GM21786 (cell line): ENCODE data around the gene DOCK11.
"Not testable (repeated sequence)": the region's sequence is repeated elsewhere in the genome, so short reads cannot be mapped to it uniquely, and the experiment has no call there.

ENCODE experiments used
- ATAC-seq: cut with Tn5 transposase; IDR thresholded peaks from one replicate; pipeline ENCODE4 v1.9.1; 2021; ENCODE audit not compliant: unreplicated experiment

Gene DOCK11

DNA sequence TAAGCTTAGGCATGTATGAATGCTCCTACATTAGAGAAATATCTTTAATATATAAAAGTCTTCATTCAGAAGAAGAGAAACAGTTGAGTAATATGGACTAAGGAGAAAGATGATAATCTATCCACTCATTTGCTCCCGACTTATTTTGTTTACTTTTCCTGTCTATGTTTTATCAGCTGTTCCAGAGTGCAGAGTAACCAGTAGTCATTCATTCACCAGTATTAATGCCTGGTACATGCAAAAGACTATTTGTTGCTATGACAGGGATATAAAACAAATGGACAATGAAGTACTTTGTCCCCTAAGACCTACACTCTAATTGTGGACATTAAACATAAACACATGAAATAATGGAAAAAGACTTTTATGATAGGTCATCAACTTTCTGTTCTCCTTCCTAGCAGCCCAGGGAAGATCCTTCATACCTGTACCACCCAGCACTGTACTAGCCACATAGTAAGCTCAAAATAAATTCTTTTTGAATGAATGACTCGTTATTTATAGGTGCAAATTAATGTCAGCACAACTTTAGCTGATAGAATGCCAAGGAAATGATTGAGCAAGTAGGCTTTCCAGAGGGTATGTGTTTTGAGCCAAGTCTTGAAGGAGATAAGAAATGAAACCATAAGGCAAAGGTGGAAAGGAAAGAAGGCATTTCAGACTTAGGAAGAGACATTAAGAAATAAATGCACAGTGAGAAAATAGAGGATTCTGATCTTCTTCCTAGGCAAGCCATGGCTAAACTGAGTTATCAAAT is 186.8 kb downstream of the DOCK11 start:
- no peak for ATAC-seq

DNA sequence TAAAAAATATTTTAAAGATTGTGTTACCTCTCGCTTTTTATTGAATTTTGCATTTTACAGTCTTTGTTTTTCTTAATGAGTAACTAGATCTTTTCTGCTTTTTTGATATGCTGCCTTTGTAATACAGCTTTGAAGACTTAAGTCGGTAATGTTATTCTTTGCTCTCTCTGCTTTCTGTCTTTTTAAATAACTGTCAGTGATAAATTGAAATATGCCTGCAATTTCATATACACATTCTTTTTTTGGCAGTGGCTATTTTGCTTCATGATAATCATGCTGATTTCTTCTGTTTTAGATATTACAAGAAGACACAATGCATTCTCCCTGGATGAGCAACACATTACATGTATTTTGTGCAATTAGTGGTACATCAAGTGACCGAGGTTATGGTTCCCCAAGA is 189.8 kb downstream of the DOCK11 start:
- no peak for ATAC-seq

DNA sequence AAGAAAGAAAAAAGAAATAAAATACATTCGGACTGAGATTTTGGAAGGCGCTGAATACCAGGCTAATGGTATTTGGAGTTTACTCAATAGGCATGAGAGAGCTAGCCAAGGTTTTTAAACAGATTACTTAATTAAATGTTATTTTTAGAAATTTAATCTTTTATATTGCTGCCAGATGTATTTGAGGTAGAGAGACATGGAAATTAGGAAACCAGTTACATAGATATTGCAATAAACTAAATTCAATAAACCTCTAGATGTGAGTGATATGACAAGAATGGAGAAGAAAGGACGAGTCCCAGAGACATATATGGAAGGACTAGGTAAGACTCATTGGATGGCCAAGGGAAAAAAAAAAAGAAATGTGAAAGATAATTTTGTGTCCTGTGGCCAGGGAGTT is 193.3 kb downstream of the DOCK11 start:
- ATAC-seq, result no peak

DNA sequence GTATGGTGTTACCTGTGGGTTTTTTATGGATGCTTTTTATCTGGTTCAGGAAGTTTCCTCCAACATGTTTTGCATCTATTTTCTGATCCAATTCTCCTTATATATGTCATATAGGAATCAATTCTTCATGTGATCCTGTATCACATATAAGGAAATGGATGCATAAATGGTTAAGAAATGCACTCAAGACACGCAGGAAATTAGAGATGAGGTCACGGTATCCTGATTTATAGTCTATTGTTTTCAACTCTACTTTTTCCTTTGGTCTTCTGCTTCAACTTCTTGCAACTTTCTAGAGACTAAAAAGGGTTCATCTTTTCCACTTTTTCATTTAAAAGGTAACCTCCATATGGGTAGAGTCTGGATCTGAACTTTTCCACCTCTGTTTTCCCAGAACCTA is 198.2 kb downstream of the DOCK11 start:
- ATAC-seq, result no peak

- ATAC-seq, result no peak
Measured at GRCh38 chrX:118694638-118695037, 199.0 kb downstream of the DOCK11 start.

DNA sequence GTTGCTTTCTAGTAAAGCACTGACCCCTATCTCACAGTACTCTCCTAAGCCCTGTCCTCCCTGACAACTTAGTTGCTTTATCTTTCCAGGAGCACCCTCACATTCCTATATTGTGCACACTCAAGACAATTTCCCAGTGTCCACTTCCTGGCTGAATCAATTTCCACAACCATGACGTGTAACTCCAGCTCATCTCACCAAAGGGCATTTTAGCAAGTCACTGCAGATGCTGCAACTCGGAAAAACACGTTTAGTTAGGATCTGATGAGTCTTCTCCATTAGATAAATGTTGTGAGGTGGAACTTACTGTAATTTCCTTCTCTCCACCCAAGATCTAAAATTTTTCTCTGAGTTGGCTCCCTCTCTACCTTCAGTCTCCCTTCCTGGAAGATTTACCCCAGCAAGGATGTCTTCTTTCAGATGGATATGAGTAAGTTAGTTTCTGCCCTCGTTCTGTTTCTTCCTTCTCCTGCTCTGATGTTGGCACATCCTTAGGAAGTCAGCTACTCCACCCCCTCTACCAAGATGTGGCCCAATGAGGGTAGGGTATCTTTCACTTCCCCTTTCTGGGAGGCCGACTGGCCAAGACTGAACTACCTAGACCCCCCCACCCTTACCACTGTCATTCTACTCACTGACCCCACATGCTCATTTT is 203.0 kb downstream of the DOCK11 start:
- ATAC-seq, result no peak

DNA sequence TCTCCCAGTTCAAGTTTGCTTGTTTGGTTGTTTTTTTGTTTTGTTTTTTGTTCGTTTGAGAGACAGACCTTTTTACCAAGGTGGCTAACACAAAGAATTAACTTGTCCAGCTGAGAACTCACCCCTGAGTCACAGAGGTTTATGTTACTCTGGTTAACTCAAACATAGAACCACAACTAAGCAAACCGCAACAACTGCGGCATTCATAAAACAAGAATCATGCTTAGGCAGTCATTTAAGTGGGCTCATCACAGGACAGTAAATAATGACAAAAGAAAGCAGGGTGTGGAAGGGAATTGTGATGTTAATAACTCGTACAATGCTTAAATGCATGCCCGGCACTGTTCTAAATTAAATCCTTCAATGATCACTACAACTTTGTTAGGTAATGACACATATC is 207.1 kb downstream of the DOCK11 start:
- no peak for ATAC-seq

GRCh38 chrX:118706681-118707080 is 211.1 kb downstream of the DOCK11 start:
- no peak for ATAC-seq

DNA sequence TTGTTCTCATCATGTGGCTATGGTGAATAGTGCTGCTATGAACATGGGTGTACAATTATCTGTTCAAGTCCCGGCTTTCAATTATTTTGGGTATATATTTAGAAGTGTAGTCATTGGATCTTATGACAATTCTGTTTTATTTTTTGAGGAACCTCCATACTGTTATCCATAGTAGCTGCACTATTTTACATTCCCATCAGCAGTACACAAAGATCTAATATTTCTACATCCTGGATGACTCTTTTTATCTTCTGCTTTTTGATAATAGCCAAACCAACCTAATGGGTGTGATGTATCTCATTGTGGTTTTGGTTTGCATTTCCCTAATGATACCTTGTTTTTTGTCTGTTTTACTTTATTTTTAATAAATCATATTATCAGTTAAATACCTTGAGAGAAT is 218.9 kb downstream of the DOCK11 start:
- no peak for ATAC-seq

DNA sequence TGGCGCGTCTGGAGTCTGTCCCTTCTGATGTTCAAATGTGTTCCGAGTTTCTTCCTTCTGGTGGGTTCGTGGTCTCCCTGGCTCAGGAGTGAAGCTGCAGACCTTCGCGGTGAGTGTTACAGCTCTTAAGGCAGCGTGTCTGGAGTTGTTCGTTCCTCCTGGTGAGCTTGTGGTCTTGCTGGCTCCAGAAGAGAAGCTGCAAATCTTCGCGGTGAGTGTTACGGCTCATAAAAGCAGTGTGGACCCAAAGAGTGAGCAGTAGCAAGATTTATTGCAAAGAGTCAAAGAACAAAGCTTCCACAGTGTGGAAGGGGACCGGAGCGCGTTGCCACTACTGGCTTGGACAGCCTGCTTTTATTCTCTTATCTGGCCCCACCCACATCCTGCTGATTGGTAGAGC is 220.3 kb downstream of the DOCK11 start:
- not testable (repeated sequence) for ATAC-seq

- not testable (repeated sequence) for ATAC-seq
Measured at GRCh38 chrX:118716833-118717232, 221.2 kb downstream of the DOCK11 start.

DNA sequence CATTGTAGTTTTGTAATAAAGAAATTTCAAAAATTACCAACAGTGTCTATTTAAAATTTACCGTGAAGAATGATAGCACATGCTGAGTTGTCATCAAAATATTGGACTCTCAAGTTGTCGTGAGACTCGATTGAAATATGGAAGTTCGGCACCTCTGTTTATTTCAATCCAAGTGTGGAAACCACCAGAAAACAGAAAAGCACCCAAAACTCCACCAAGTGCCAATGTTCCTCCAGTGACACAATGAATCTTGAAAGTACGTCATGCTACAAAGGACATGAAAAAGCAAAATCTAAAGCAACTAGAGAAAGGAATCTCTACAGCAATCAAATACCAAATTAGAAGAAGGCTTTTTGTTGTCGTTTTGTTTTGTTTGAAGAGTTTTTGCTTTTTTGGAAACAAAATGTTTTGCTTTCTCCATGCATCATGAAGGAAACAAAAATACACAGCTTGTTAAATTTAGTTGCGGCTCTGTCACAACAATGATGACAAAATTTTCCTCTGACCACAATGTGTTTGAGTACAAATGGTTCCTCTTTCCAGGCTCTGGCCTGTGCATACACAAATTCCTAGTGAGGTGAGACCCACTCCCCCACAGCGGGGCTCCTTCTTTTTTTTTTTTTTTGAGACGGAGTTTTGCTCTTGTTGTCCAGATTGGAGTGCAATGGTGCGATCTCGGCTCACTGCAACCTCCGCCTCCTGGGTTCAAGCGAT is 222.2 kb downstream of the DOCK11 start:
- no peak for ATAC-seq

DNA sequence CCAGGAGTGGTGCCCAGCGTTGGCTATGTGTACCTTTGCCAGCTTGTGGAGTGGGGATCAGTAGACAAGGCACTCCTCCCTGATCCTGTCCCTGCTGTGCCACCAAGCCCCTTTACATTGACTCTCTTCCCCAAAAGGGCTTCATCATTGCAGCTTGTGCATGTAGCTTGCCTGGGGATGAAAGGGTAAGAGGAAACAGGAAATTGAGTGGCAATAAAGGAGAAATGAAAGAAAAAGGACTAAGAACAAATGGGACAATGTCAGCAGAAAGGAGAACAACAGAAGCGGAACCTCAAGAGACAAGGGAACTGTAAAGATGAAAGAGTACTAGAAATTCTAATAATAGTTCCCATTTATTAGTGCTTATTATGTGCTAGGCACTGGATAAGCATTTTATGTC is 223.1 kb downstream of the DOCK11 start:
- no peak for ATAC-seq

GRCh38 chrX:118720058-118720707 is 224.6 kb downstream of the DOCK11 start:
- no peak for ATAC-seq

GRCh38 chrX:118723376-118723775 is 227.8 kb downstream of the DOCK11 start:
- ATAC-seq, result no peak

DNA sequence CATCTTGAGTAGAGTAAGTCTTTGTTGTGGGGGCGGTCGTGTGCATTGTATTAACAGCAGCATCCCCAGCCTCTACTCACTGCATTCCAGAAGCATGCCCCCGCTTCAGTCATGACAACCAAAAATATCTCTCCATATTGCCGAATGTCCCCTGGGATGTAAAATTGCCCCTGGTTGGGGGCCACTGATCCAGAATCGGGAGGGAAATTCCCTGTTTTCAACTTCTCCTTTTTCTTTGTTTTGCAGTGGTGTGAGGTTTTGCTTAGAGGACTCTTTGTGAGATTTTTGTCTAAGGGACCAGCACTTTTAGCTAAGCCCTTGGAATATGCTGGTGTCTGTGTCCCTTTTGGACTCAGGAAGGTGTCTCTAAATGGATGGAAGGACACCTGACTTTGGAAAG is 228.8 kb downstream of the DOCK11 start:
- ATAC-seq, result no peak

- no peak for ATAC-seq
Measured at GRCh38 chrX:118724775-118725174, 229.2 kb downstream of the DOCK11 start.

DNA sequence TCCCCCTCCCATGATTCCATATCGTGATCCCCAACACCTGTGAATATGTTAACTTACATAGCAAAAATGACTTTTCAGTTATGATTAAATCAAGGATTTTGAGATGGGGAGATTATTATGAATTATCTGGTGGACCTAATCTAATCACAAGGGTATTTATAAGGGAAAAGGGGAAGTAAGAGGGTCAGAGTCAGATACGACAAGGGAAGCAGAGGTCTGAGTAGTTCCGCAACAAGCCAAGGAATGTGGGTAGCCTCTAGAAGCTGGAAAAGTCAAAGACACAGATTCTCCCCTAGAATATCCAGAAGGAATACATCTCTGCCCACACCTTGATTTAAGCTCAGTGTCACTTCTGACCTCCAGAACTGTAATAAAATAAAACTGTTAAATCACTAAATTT is 230.8 kb downstream of the DOCK11 start:
- ATAC-seq, result no peak

DNA sequence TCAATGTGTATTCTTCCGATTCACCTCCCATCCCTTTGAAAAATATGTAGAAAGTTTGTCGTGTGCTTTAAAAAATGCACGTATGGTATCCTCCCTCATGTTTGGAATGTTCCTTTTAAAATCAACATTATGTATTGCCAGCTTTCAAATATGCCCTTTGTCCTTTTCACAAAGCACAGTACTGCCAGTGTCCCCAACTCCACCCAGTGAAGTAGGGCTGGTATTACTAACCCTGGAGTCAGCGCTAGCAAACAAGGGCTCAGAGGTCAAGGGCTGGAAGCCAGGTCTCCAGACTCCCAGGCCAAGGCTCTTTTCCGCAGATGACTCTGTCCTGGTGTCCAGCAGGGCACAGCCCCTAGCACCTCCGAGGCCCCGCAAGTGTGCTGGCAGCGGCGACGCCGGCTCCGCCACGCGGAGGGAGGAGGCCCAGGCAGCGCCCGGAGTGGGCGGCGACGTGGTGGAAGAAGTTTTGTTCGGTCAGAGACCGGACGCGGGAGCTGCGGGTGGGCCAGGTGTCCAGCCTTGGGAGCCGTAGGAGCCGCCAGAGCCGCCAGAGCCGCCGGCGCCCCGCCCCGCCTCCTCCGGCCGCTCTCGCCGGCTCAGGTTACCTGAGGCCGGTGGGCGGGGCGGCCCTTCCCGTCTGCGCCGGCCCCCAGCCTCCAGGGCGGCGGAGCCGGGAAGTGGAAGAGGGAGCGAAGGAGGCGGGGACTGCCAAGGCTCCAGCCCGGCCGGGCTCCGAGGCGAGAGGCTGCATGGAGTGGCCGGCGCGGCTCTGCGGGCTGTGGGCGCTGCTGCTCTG is 231.5 kb downstream of the DOCK11 start, which contains the start of gene IL13RA1:
IL13RA1 (plus strand) TSS at position 720 of the 799 bp plus-strand sequence; CDS start at position 753, 33 bp downstream.
- peak; percentile 48 for ATAC-seq

DNA sequence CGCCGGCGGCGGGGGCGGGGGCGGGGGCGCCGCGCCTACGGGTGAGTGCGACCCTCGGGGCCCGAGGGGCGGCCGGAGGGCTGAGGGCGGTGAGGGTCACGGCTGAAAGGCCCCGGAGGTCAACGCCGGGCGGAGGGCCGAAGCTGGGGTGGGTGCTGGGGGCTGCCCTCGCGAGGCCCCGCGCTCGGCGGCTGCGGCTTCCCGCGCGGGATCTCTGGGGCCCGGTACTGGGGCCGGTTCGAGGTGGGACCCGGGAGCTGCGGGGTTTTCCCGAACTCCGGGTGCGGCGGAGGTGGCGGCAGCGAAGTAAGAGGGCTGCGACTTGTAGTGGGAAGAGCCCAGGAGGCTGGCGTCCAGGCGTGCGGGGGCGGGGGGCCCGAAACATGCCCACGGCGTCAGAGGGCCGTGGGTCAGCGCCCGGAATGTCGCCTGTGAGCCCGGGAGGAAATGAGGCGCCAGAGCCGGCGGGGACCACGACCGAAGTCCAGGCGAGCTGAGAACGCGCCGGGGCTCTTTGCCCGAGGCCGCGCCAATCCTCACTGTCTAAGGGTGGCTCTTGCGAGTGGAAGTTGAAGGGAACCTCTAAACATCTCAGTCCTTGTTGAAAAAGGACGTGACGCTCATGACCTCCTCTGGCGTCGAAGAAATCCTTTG is 232.2 kb downstream of the DOCK11 start:
- ATAC-seq, result no peak
